Neuronal stem cell (in vitro differentiated cells): ENCODE measurements around the gene NLRP3.

Experiments used
- DNase-seq: peaks from one replicate; pipeline ENCODE4 v3.0.0-alpha.2; 2013; ENCODE audit warnings: low spot score
- H2AFZ ChIP-seq: one replicate; pipeline ENCODE4 v1.6.1; 2013; ENCODE audit warnings: mild to moderate bottlenecking, low read length, inconsistent platforms
- H2AK5ac ChIP-seq: 2 replicates; pipeline ENCODE4 v1.6.1; 2013; ENCODE audit warnings: low read depth, mild to moderate bottlenecking, inconsistent platforms, low read length, moderate library complexity, mixed read lengths
- H2BK120ac ChIP-seq: 2 replicates; pipeline ENCODE4 v1.6.1; 2013; ENCODE audit warnings: low read depth, mild to moderate bottlenecking, inconsistent platforms, low read length, moderate library complexity, mixed read lengths
- H2BK12ac ChIP-seq: one replicate; pipeline ENCODE4 v1.6.1; 2013; ENCODE audit warnings: low read length, inconsistent platforms
- H2BK15ac ChIP-seq: 2 replicates; pipeline ENCODE4 v1.6.1; 2013; ENCODE audit warnings: mild to moderate bottlenecking, low read length, inconsistent platforms, mixed read lengths
- H2BK5ac ChIP-seq: one replicate; pipeline ENCODE4 v1.6.1; 2013; ENCODE audit warnings: inconsistent platforms, mild to moderate bottlenecking, low read length, moderate library complexity
- H3K14ac ChIP-seq: one replicate; pipeline ENCODE4 v1.6.1; 2013; ENCODE audit warnings: low read length, inconsistent platforms
- H3K18ac ChIP-seq: 2 replicates; pipeline ENCODE4 v1.6.1; 2013; ENCODE audit warnings: low read length, inconsistent platforms
- H3K23ac ChIP-seq: 2 replicates; pipeline ENCODE4 v1.6.1; 2013; ENCODE audit warnings: low read depth, mild to moderate bottlenecking, mixed read lengths, low read length, inconsistent platforms; ENCODE audit not compliant: poor library complexity
- H3K27ac ChIP-seq: replicated peaks from 3 replicates; pipeline ENCODE4 v1.5.1; 2013; ENCODE audit warnings: low read length, inconsistent platforms
- H3K27me3 ChIP-seq, 3 experiments: 2 replicates each; pipeline ENCODE4 v1.6.1; 2013; ENCODE audit warnings: low read length in 3 of 3, mild to moderate bottlenecking in 2 of 3, inconsistent platforms in 1 of 3, low read depth in 1 of 3, mixed read lengths in 1 of 3, moderate library complexity in 1 of 3; ENCODE audit not compliant: control insufficient read depth in 3 of 3, insufficient read depth in 3 of 3
- H3K36me3 ChIP-seq, 2 donors: replicated peaks in 1 of 2; 2 replicates each; pipeline ENCODE4 v1.6.1; 2013; ENCODE audit warnings: low read length in 2 of 2; ENCODE audit not compliant: control insufficient read depth in 2 of 2, insufficient read depth in 2 of 2
- H3K4ac ChIP-seq: 2 replicates; pipeline ENCODE4 v1.6.1; 2013; ENCODE audit warnings: inconsistent platforms, mild to moderate bottlenecking, low read length, moderate library complexity
- H3K4me1 ChIP-seq, 2 donors: 1 replicate in 1 of 2; 2 replicates in 1 of 2; pipeline ENCODE4 v1.6.1; 2013; ENCODE audit warnings: low read length in 2 of 2, low read depth in 1 of 2; ENCODE audit not compliant: control insufficient read depth in 2 of 2, insufficient read depth in 1 of 2
- H3K4me2 ChIP-seq: one replicate; pipeline ENCODE4 v1.6.1; 2013; ENCODE audit warnings: mild to moderate bottlenecking, low read length, inconsistent platforms; ENCODE audit not compliant: insufficient read depth, poor library complexity, severe bottlenecking
- H3K4me3 ChIP-seq, 2 donors: 2 replicates each; pipeline ENCODE4 v1.5.1; 2013; ENCODE audit warnings: low read length in 2 of 2, mild to moderate bottlenecking in 2 of 2, inconsistent platforms in 1 of 2, moderate library complexity in 1 of 2
- H3K79me1 ChIP-seq: one replicate; pipeline ENCODE4 v1.6.1; 2013; ENCODE audit warnings: low read depth, mild to moderate bottlenecking, inconsistent platforms, low read length, moderate library complexity
- H3K9ac ChIP-seq: one replicate; pipeline ENCODE4 v1.6.1; 2013; ENCODE audit warnings: mild to moderate bottlenecking, low read depth, low read length, inconsistent platforms; ENCODE audit not compliant: poor library complexity
- H3K9me3 ChIP-seq, 2 donors: replicated peaks in 1 of 2; 2 replicates each; pipeline versions ENCODE3 to v1.6.1; 2013; ENCODE audit warnings: low read length in 2 of 2, mild to moderate bottlenecking in 2 of 2, inconsistent platforms in 1 of 2, low read depth in 1 of 2, mixed read lengths in 1 of 2, moderate library complexity in 1 of 2; ENCODE audit not compliant: control insufficient read depth in 2 of 2, insufficient read depth in 1 of 2
- H4K8ac ChIP-seq: one replicate; pipeline ENCODE4 v1.6.1; 2013; ENCODE audit warnings: low read depth, mild to moderate bottlenecking, inconsistent platforms, low read length, moderate library complexity
- H4K91ac ChIP-seq: one replicate; pipeline ENCODE4 v1.6.1; 2013; ENCODE audit warnings: low read length, low read depth, mild to moderate bottlenecking, inconsistent platforms; ENCODE audit not compliant: poor library complexity
- WGBS, 2 donors: extraction: QIAGEN DNeasy Blood & Tissue Kit; methylation state at CpG; one replicate each; pipeline ENCODE4 v1.1.7; 2013; ENCODE audit warnings: missing lambda C conversion rate in 2 of 2, mixed read lengths in 1 of 2; ENCODE audit not compliant: insufficient read length in 2 of 2, insufficient replicate concordance in 1 of 2; ENCODE audit errors: extremely low coverage in 2 of 2; 5-methylcytosine and 5-hydroxymethylcytosine counted together

NLRP3 gene

DNA sequence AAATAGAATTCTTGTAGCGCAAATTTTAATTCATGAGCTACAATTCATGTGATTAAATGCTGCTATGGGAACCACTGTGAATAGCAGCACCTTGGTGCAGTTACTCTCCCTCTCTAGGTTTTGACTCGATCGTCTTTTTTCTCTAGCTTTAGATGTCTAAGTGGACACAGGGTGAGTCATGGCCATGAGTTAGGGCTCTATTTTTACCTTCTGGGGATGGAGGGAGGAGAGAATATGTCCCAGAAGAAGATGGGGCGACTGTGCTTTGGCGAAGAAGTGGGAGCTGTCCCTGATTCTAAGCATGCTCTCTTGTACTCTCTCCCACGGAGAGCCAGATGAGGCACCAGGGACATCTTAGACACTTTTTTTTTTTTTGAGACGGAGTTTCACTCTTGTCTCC, 43.5 kb downstream of the NLRP3 start:
- Histone ChIP-seq H4K8ac (no peak overlapping the region), H3K4ac (no peak overlapping the region), H2AFZ (no peak overlapping the region), H3K4me3 (no peak overlapping the region), H2AK5ac (no peak overlapping the region), H3K14ac (no peak overlapping the region), H2BK120ac (no peak overlapping the region), H3K27me3 (no peaks in the 10 kb centered on the region), H3K36me3 (no peaks in the 10 kb centered on the region), H2BK12ac (no peak overlapping the region), H3K23ac (no peak overlapping the region), H4K91ac (no peak overlapping the region), H3K4me2 (no peak overlapping the region), H3K9me3 (no peaks in the 10 kb centered on the region), H3K18ac (no peak overlapping the region), H3K9ac (no peak overlapping the region), H3K4me1 (no peaks in the 10 kb centered on the region), H3K27ac (no peak overlapping the region), H2BK15ac (no peak overlapping the region), H2BK5ac (no peak overlapping the region), H3K79me1 (no peaks in the 10 kb centered on the region)
- no CpG with 5 or more reads among the region's 7 CpGs for WGBS, 2 donors
- no peak for DNase-seq

GRCh38 chr1:247465796-247466195, 49.8 kb downstream of the NLRP3 start:
- Histone ChIP-seq H3K4me3 (no peak overlapping the region), H3K27me3 (no peaks in the 10 kb centered on the region), H4K8ac (no peak overlapping the region), H3K14ac (no peak overlapping the region), H3K23ac (no peak overlapping the region), H3K27ac (no peak overlapping the region), H3K9me3 (no peaks in the 10 kb centered on the region), H2AK5ac (no peak overlapping the region), H3K4ac (no peak overlapping the region), H2AFZ (no peak overlapping the region), H4K91ac (no peak overlapping the region), H3K36me3 (no peaks in the 10 kb centered on the region), H3K79me1 (no peaks in the 10 kb centered on the region), H3K4me1 (peaks cover 0 to 2% of the 10 kb centered on the region in 2 donors), H2BK15ac (no peak overlapping the region), H3K9ac (no peak overlapping the region), H2BK120ac (no peak overlapping the region), H2BK12ac (no peak overlapping the region), H3K18ac (no peak overlapping the region), H2BK5ac (no peak overlapping the region), H3K4me2 (no peak overlapping the region)
- no CpG with 5 or more reads among the region's 6 CpGs for WGBS, 2 donors
- no peak for DNase-seq

- H3K4me3 ChIP-seq = no peak overlapping the region
- H3K23ac ChIP-seq = no peak overlapping the region
- H2BK120ac ChIP-seq = no peak overlapping the region
- H2BK5ac ChIP-seq = no peak overlapping the region
- H3K4me2 ChIP-seq = no peak overlapping the region
- no peak overlapping the region for H3K18ac ChIP-seq
- no peak for DNase-seq
- peaks cover 0 to 2% of the 10 kb centered on the region in 2 donors for H3K4me1 ChIP-seq
- H2AK5ac ChIP-seq = no peak overlapping the region
- no peaks in the 10 kb centered on the region for H3K36me3 ChIP-seq
- no peak overlapping the region for H3K27ac ChIP-seq
- no peak overlapping the region for H4K91ac ChIP-seq
- no peak overlapping the region for H2BK15ac ChIP-seq
- H4K8ac ChIP-seq = no peak overlapping the region
- H2AFZ ChIP-seq = no peak overlapping the region
- H3K9ac ChIP-seq = no peak overlapping the region
- no CpG with 5 or more reads among the region's 2 CpGs for WGBS, 2 donors
- H3K9me3 ChIP-seq = no peaks in the 10 kb centered on the region
- H3K4ac ChIP-seq = no peak overlapping the region
- H3K27me3 ChIP-seq = no peaks in the 10 kb centered on the region
- H3K14ac ChIP-seq = no peak overlapping the region
- H2BK12ac ChIP-seq = no peak overlapping the region
- no peaks in the 10 kb centered on the region for H3K79me1 ChIP-seq
Measured at GRCh38 chr1:247467129-247467528, 51.2 kb downstream of the NLRP3 start.

GRCh38 chr1:247468481-247469140, 52.6 kb downstream of the NLRP3 start:
- Histone ChIP-seq H4K91ac (no peak overlapping the region), H3K9ac (no peak overlapping the region), H3K27me3 (no peaks in the 10 kb centered on the region), H4K8ac (no peak overlapping the region), H3K9me3 (no peaks in the 10 kb centered on the region), H3K4me3 (no peak overlapping the region), H3K18ac (no peak overlapping the region), H3K4me1 (peaks cover 0 to 2% of the 10 kb centered on the region in 2 donors), H2AK5ac (no peak overlapping the region), H2BK5ac (no peak overlapping the region), H3K4ac (no peak overlapping the region), H3K14ac (no peak overlapping the region), H3K79me1 (no peaks in the 10 kb centered on the region), H3K27ac (peak overlapping the region; percentile 34), H2AFZ (no peak overlapping the region), H2BK15ac (no peak overlapping the region), H2BK12ac (no peak overlapping the region), H3K23ac (no peak overlapping the region), H2BK120ac (no peak overlapping the region), H3K4me2 (no peak overlapping the region), H3K36me3 (no peaks in the 10 kb centered on the region)
- WGBS, 2 donors = no CpG with 5 or more reads among the region's 5 CpGs
- no peak for DNase-seq
